Ishikawa (cell line): ENCODE results near the gene OR11H6.

Experiments used
- CEBPB ChIP-seq: IDR thresholded peaks from 2 replicates; pipeline ENCODE4 v1.6.1; 2012
- CREB1 ChIP-seq: IDR thresholded peaks from 2 replicates; pipeline ENCODE4 v1.6.1; 2012; ENCODE audit warnings: low read depth
- EP300 ChIP-seq: IDR thresholded peaks from 2 replicates; pipeline ENCODE4 v1.6.1; 2012; ENCODE audit warnings: borderline replicate concordance
- NFIC ChIP-seq: IDR thresholded peaks from 2 replicates; pipeline ENCODE4 v1.6.1; 2012
- TAF1 ChIP-seq: IDR thresholded peaks from 2 replicates; pipeline ENCODE4 v1.6.1; 2012; ENCODE audit warnings: low read depth, mild to moderate bottlenecking
- TCF12 ChIP-seq: IDR thresholded peaks from 2 replicates; pipeline ENCODE4 v1.6.1; 2012; ENCODE audit warnings: low read depth
- TEAD4 ChIP-seq: IDR thresholded peaks from 2 replicates; pipeline ENCODE4 v1.6.1; 2012
- ZBTB7A ChIP-seq: IDR thresholded peaks from 2 replicates; pipeline ENCODE4 v1.6.1; 2012; ENCODE audit warnings: low read depth
- TF ChIP-seq, protein P1 (sequence below): IDR thresholded peaks from 2 replicates; pipeline ENCODE4 v1.6.1; 2012; ENCODE audit warnings: low read depth, mild to moderate bottlenecking

DNA sequence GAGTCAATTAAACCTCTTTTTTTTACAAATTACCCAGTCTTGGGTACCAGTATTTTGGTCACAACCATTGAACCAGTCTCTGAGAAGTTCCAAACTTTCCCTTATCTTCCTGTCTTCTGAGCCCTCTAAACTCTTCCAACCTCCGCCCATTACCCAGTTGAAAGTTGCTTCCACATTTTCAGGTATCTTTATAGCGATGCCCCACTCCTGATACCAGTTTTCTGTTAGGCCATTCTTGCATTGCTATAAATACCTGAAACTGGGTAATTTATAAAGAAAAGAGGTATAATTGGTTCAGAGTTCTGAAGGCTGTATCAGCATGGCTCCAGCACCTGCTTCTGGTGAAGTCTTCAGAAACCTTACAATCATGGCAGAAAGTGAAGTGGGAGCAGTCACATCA, 50.6 kb downstream of the OR11H6 start:
- TF ChIP-seq EP300 (no peak), ZBTB7A (no peak), CEBPB (no peak), TEAD4 (no peak), TAF1 (no peak), TCF12 (no peak), CREB1 (no peak), NFIC (no peak)
- TF ChIP-seq, protein P1, sequence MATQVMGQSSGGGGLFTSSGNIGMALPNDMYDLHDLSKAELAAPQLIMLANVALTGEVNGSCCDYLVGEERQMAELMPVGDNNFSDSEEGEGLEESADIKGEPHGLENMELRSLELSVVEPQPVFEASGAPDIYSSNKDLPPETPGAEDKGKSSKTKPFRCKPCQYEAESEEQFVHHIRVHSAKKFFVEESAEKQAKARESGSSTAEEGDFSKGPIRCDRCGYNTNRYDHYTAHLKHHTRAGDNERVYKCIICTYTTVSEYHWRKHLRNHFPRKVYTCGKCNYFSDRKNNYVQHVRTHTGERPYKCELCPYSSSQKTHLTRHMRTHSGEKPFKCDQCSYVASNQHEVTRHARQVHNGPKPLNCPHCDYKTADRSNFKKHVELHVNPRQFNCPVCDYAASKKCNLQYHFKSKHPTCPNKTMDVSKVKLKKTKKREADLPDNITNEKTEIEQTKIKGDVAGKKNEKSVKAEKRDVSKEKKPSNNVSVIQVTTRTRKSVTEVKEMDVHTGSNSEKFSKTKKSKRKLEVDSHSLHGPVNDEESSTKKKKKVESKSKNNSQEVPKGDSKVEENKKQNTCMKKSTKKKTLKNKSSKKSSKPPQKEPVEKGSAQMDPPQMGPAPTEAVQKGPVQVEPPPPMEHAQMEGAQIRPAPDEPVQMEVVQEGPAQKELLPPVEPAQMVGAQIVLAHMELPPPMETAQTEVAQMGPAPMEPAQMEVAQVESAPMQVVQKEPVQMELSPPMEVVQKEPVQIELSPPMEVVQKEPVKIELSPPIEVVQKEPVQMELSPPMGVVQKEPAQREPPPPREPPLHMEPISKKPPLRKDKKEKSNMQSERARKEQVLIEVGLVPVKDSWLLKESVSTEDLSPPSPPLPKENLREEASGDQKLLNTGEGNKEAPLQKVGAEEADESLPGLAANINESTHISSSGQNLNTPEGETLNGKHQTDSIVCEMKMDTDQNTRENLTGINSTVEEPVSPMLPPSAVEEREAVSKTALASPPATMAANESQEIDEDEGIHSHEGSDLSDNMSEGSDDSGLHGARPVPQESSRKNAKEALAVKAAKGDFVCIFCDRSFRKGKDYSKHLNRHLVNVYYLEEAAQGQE, result no peak
